Measurements from ENCODE around the gene ARL9.

DNA sequence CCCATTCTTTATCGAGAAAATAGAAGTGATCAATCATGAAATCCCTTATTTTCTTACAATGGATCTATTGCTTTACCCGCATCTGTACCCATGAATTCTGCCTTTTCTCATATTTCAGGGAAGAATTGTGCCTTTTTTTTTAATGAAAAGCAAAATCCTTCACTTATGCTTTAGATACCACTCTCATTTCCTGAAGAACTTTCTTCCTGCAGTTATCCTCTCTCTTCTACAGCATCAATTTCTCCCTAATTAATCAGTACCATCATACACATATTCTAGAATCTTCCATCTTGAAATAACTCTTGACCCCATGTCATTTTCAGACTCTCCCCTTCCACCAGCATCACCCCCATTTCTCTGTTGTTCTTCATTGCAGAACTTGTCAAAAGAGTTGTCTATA lies 26.6 kb downstream of the ARL9 start:
- TF ChIP-seq, protein P1, sequence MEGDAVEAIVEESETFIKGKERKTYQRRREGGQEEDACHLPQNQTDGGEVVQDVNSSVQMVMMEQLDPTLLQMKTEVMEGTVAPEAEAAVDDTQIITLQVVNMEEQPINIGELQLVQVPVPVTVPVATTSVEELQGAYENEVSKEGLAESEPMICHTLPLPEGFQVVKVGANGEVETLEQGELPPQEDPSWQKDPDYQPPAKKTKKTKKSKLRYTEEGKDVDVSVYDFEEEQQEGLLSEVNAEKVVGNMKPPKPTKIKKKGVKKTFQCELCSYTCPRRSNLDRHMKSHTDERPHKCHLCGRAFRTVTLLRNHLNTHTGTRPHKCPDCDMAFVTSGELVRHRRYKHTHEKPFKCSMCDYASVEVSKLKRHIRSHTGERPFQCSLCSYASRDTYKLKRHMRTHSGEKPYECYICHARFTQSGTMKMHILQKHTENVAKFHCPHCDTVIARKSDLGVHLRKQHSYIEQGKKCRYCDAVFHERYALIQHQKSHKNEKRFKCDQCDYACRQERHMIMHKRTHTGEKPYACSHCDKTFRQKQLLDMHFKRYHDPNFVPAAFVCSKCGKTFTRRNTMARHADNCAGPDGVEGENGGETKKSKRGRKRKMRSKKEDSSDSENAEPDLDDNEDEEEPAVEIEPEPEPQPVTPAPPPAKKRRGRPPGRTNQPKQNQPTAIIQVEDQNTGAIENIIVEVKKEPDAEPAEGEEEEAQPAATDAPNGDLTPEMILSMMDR (IDR thresholded peaks at IDR 0.05; ENCODE audit: low read depth, low read length), result no peak
- no peak for TF ChIP-seq POLR2A (IDR thresholded peaks at IDR 0.05; ENCODE audit: extremely low read depth, insufficient read length)
- TF ChIP-seq, protein P2, sequence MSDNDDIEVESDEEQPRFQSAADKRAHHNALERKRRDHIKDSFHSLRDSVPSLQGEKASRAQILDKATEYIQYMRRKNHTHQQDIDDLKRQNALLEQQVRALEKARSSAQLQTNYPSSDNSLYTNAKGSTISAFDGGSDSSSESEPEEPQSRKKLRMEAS (IDR thresholded peaks at IDR 0.05; ENCODE audit: low read depth, low read length), result no peak
- no peak for TF ChIP-seq MYC (IDR thresholded peaks at IDR 0.05; ENCODE audit: low read depth, low read length)

Data from NB4 (cell line).